Activated CD8-positive, alpha-beta T cell treated with anti-CD3 and anti-CD28 coated beads for 36 hours (primary cell): ENCODE measurements around the gene NUP214. TPM values are rescaled to one million over a fixed set of nuclear protein-coding genes. Genes with fewer than 3 reads are reported as not detected.

Experiments
- ATAC-seq: fragments of 200-7000 bp; cut with Tn5 transposase; one replicate; pipeline ENCODE4 v1.10.0; 2021; ENCODE audit warnings: mild to moderate bottlenecking, moderate library complexity
- CTCF ChIA-PET: fragments of 350-600 bp; sonication (Branson Sonifier 250); formaldehyde crosslinking; loops from one replicate; lab custom pipeline; 2021; ENCODE audit warnings: antibody characterized with exemption; lab: Charles Lee
- POLR2A ChIA-PET: fragments of 350-600 bp; sonication (Branson Sonifier 250); formaldehyde crosslinking; loops from one replicate; lab custom pipeline; 2021; ENCODE audit warnings: antibody characterized with exemption; lab: Charles Lee
- DNase-seq: peaks from one replicate; pipeline ENCODE4 v3.0.0-alpha.2; 2020
- H3K27ac Mint-ChIP-seq: one replicate; pipeline ENCODE4 v1.8.0; 2021; ENCODE audit warnings: mild to moderate bottlenecking, mixed read lengths
- H3K27me3 Mint-ChIP-seq: one replicate; pipeline ENCODE4 v1.8.0; 2021; ENCODE audit warnings: mixed read lengths
- H3K36me3 Mint-ChIP-seq: one replicate; pipeline ENCODE4 v1.8.0; 2021; ENCODE audit warnings: low read depth, mixed read lengths
- H3K4me1 Mint-ChIP-seq: one replicate; pipeline ENCODE4 v1.8.0; 2021; ENCODE audit warnings: low read depth, mixed read lengths
- H3K4me3 Mint-ChIP-seq: one replicate; pipeline ENCODE4 v1.8.0; 2021; ENCODE audit warnings: mild to moderate bottlenecking, moderate library complexity, mixed read lengths
- H3K9me3 Mint-ChIP-seq: one replicate; pipeline ENCODE4 v1.8.0; 2021; ENCODE audit warnings: mixed read lengths
- CTCF ChIP-seq: fragments of 200-600 bp; IDR thresholded peaks from one replicate; pipeline ENCODE4 v1.8.0; 2022; ENCODE audit warnings: antibody characterized with exemption, mild to moderate bottlenecking
- intact Hi-C: fragments of 100-400 bp; cut with micrococcal nuclease; formaldehyde crosslinking; loops from one replicate; pipeline ENCODE4 v1.10.0; 2022
- total RNA-seq, 2 experiments: library from RNA; stranded (reverse); gene quantifications; one replicate each; pipeline ENCODE4 v1.2.3, GENCODE V29; 2021

NUP214 gene
- total RNA-seq, 2 experiments from 2014 or later, result 57.6 to 58.3 TPM

GRCh38 chr9:131236761-131237160 lies 111.4 kb downstream of the NUP214 start:
- DNase-seq, result no peak
- Mint-ChIP-seq H3K36me3 (peaks cover 18% of the 10 kb centered on the region), H3K27ac (peak overlapping the region; percentile 61), H3K4me3 (no peak overlapping the region), H3K27me3 (no peaks in the 10 kb centered on the region), H3K4me1 (peaks cover 39% of the 10 kb centered on the region), H3K9me3 (no peaks in the 10 kb centered on the region)
- intact Hi-C loops, result loop anchor here (5.0 kb wide), 1 partner anchor 36 kb away; no protein-coding TSS in a partner anchor
- ChIA-PET CTCF (interaction anchor here (1.4 to 3.3 kb wide), 3 partner anchors 16 to 100 kb away, joined by 3 to 17 read pairs (median 4); no protein-coding TSS in a partner anchor), POLR2A (interaction anchor here (0.8 to 6.5 kb wide), 7 partner anchors 14 to 51 kb away, joined by 3 to 74 read pairs (median 3); partner anchors contain the start of gene FAM78A)
- ATAC-seq, result no peak
- no peak for TF ChIP-seq CTCF

GRCh38 chr9:131237291-131237690 lies 111.9 kb downstream of the NUP214 start:
- TF ChIP-seq CTCF, result no peak
- intact Hi-C loops, result loop anchor here (5.0 kb wide), 1 partner anchor 35 kb away; no protein-coding TSS in a partner anchor
- peaks cover 39% of the 10 kb centered on the region for H3K4me1 Mint-ChIP-seq
- ChIA-PET POLR2A (interaction anchor here (0.5 to 6.5 kb wide), 9 partner anchors 13 to 39 kb away, joined by 3 to 74 read pairs (median 3); partner anchors contain the start of gene FAM78A), CTCF (interaction anchor here (1.4 to 3.3 kb wide), 5 partner anchors 11 to 99 kb away, joined by 3 to 17 read pairs (median 4); no protein-coding TSS in a partner anchor)
- peak overlapping the region; percentile 73 for H3K4me3 Mint-ChIP-seq
- H3K27ac Mint-ChIP-seq, result peak overlapping the region; percentile 98
- DNase-seq (no peak), ATAC-seq (no peak)
- H3K27me3 Mint-ChIP-seq, result no peaks in the 10 kb centered on the region
- H3K36me3 Mint-ChIP-seq, result peaks cover 14% of the 10 kb centered on the region
- no peaks in the 10 kb centered on the region for H3K9me3 Mint-ChIP-seq

- Mint-ChIP-seq H3K9me3 (peaks cover 2% of the 10 kb centered on the region), H3K36me3 (peaks cover 11% of the 10 kb centered on the region), H3K27ac (peak overlapping the region; percentile 98), H3K4me3 (peak overlapping the region; percentile 73), H3K4me1 (peaks cover 39% of the 10 kb centered on the region), H3K27me3 (no peaks in the 10 kb centered on the region)
- ATAC-seq, result peak; percentile 95
- TF ChIP-seq CTCF, result no peak
- DNase-seq, result peak; percentile 96
- CTCF ChIA-PET, result interaction anchor here (1.4 to 3.3 kb wide), 4 partner anchors 10 to 99 kb away, joined by 3 to 17 read pairs (median 4); no protein-coding TSS in a partner anchor
- intact Hi-C loops, result loop anchor here (5.0 kb wide), 1 partner anchor 34 kb away; no protein-coding TSS in a partner anchor
- POLR2A ChIA-PET, result interaction anchor here (0.5 to 6.5 kb wide), 11 partner anchors 12 to 180 kb away, joined by 3 to 74 read pairs (median 4); partner anchors contain the start of gene FAM78A
These were observed 112.6 kb downstream of the NUP214 start for GRCh38 chr9:131237931-131238401.

GRCh38 chr9:131238402-131239021 lies 113.1 kb downstream of the NUP214 start:
- Mint-ChIP-seq H3K27ac (peak overlapping the region; percentile 98), H3K9me3 (peaks cover 3% of the 10 kb centered on the region), H3K4me3 (peak overlapping the region; percentile 73), H3K36me3 (peaks cover 9% of the 10 kb centered on the region), H3K27me3 (no peaks in the 10 kb centered on the region), H3K4me1 (peaks cover 36% of the 10 kb centered on the region)
- no peak for TF ChIP-seq CTCF
- CTCF ChIA-PET, result interaction anchor here (1.4 to 3.3 kb wide), 5 partner anchors 10 to 98 kb away, joined by 3 to 17 read pairs (median 3); no protein-coding TSS in a partner anchor
- POLR2A ChIA-PET, result interaction anchor here (0.9 to 6.5 kb wide), 11 partner anchors 12 to 180 kb away, joined by 3 to 74 read pairs (median 4); no protein-coding TSS in a partner anchor
- DNase-seq (peak; percentile 41), ATAC-seq (peak; percentile 21)
- intact Hi-C loops, result loop anchor here (5.0 kb wide), 1 partner anchor 34 kb away; no protein-coding TSS in a partner anchor
